SKM-1 treated with dmso at 0.1 percent for 144 hours (cell line): ENCODE results near the gene LIPJ.
A peak's percentile ranks its signal among the peaks of the same experiment; 100 is the strongest.

Experiments used
- DNase-seq: peaks from one replicate; lab custom pipeline; 2025; ENCODE audit not compliant: unreplicated experiment; lab: John Stamatoyannopoulos, UW

The LIPJ gene, protein sequence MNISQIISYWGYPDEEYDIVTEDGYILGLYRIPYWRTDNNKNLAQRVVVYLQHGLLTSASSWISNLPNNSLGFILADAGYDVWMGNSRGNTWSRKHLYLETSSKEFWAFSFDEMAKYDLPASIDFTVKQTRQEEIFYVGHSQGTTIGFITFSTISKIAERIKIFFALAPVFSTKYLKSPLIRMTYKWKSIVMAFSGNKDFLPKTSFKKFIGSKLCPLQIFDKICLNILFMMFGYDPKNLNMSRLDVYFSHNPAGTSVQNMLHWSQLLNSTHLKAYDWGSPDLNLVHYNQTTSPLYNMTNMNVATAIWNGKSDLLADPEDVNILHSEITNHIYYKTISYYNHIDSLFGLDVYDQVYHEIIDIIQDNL

DNA sequence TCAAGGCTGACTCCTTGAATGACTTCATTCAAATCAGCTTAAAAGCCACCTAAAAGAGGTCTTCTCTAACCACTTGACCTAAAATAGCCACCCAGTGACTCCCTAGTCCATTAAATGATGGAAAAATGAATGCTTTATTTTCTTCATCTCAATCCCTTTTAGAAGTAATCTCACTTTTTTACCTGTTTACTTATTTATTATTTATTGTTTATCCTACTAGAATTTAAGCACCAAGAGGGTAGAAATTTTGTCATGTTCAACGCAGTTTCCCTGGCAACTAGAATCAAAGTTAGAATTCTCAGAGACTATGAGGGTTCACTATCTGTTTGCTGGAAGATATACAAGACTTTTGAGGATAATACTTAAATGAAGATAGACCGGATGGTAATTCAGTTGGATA is at the start of gene LIPJ:
Gene LIPJ (plus strand): TSS at position 301 of the 400 bp plus-strand sequence. CDS start 3,926 bp downstream, outside the sequence.
- DNase-seq = no peak

GRCh38 chr10:88537322-88537721 is 49.2 kb upstream of the LIPJ start:
- no peak for DNase-seq

- DNase-seq = no peak
Observed at GRCh38 chr10:88538048-88538447, 48.5 kb upstream of the LIPJ start.

DNA sequence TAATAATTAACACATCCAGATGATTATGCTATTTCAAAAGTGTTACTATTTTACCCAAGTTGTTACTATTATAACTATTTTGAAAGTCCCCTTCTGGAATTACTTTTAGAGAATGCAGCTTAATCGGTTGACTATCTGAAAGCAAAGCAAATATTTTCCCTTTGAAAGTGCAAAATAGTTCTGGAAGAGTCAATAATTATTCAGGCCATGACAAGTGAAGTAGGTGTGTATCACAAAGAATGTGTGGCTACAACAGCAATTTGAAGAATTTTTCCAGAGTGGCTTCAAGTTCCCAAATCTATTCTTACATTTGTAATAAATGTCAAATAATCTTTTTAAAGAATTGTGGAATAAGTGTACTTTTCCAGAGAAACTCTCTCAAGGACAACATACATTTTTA is 46.2 kb upstream of the LIPJ start:
- no peak for DNase-seq

- DNase-seq = no peak
Observed at GRCh38 chr10:88541116-88541626, 45.4 kb upstream of the LIPJ start.

DNA sequence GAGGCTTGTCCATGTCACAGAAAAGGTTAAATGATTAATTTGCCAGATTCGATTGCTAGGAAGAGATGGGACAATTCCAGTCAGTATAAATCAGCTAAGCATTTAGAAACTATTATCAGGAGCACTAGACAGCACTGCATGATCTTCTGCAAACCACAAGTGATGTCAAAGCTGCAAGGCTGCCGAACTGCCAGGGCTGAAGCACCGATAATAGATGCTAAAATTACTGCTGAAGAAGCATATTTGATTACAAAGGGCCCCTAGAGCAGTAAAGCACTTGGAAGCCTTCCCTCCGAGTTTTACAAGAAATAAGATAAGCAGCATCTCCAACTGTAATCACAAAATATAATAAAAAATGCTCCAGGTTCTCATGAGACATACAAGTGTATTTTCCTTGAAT is 44.0 kb upstream of the LIPJ start:
- DNase-seq = no peak

GRCh38 chr10:88544140-88544870 is 42.3 kb upstream of the LIPJ start:
- no peak for DNase-seq

- DNase-seq = no peak
Observed at GRCh38 chr10:88545359-88545758, 41.2 kb upstream of the LIPJ start.

DNA sequence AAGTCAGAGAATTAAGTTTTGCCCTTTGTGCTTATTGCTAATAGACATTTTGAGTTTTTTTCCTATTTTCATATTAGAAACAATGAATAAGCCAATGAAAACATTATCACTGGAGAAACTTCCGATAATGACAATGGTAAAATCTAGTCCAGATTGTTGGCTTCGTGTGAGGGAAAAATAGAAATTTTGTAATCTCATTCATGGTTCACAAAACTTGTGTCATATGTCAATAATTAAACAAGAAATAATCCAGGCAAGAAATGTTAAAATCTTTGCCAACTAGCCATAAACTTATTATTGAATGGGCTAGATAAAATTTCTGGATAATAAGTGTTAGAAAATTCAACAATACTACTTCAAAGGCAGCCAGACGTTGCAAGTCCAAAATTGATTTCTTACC is 40.1 kb upstream of the LIPJ start:
- DNase-seq = no peak

DNA sequence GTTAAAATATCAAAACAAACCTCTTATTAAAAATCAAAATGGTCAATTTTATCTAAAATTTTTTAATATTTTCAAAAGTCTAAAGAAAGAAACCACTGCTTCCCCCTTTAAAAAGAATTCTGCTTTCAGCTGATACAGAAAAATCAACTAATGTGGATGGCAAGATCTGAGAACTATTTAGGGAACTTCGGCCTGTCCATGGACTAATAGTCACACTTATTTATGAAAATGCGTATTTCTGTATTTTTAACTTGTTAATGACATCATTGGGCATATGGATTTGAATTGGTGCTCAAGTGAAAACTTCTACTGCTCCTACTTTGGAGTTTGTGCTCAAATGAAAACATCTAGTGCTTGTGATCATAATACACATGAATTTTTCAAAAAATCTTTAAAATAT is 35.3 kb upstream of the LIPJ start:
- DNase-seq = no peak

DNA sequence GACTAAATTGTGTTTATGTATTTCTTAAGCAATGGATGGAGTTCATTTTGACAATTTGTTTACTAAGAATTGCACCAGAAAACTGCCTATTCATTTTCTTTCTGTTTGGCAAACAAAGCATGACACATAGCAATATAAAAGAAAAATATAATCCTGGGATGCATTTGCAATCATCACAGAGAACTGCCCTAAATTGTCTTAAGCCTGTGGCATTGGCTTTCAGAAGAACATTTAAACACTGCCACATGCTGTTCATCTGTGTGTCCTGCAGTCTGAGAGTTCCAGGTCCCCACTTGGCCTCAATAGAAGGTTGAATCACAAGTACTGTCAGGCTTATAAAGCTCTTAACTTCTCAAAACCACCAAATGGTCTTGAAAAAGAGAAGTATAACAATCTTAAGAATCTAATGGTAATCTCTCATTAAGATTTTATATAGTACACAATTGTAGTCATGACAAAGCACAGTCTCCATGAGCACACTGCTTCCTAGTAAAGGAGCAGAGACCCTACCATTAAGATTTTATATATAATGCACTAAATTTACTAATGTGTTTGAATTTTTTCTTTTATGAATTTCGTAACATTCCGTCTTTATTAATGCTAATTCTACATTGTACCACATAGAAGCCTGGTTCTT is 33.3 kb upstream of the LIPJ start:
- peak; percentile 59 for DNase-seq

GRCh38 chr10:88555190-88555908 is 31.2 kb upstream of the LIPJ start:
- peak; percentile 58 for DNase-seq

DNA sequence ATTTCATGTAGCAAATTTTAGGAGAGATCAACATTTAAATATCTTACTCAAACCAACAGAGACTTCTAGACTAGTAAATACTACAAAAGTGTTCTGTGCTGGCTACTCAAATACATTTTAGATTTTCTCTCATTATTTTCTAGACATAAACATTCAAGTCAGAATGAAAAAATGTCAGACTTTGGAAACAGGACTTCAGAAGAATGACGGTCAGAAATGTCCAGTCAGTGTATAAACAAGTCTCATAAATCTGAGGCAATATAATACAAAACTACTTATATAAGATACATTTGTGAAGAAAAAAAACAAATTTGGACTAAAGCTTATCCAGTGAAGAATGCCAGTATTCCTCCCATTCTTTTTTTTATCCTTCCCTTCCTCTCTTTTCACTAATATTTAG is 29.3 kb upstream of the LIPJ start:
- DNase-seq = no peak

- DNase-seq = no peak
Observed at GRCh38 chr10:88557658-88558057, 28.9 kb upstream of the LIPJ start.

DNA sequence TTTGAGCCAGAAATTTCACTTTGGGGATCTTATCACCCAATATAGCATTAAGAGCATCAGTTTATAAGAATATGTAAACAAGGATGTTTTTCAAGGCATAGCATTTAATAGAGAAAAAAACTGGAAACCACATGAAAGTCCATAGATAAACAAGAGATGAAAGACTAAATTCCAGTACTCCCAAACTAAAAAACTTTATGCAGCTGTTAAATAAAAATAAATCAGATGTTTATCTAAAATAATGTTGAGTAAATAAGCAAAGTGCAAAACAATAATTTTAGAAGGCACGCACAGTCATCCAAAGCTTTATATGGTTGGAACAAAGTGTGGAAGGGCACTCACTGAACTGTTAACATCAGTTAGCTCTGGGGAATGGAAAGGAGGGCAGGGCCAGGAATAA is 24.4 kb upstream of the LIPJ start:
- DNase-seq = no peak

GRCh38 chr10:88565072-88565471 is 21.5 kb upstream of the LIPJ start:
- peak; percentile 51 for DNase-seq

GRCh38 chr10:88582411-88582805 is 4.2 kb upstream of the LIPJ start:
- DNase-seq = no peak

DNA sequence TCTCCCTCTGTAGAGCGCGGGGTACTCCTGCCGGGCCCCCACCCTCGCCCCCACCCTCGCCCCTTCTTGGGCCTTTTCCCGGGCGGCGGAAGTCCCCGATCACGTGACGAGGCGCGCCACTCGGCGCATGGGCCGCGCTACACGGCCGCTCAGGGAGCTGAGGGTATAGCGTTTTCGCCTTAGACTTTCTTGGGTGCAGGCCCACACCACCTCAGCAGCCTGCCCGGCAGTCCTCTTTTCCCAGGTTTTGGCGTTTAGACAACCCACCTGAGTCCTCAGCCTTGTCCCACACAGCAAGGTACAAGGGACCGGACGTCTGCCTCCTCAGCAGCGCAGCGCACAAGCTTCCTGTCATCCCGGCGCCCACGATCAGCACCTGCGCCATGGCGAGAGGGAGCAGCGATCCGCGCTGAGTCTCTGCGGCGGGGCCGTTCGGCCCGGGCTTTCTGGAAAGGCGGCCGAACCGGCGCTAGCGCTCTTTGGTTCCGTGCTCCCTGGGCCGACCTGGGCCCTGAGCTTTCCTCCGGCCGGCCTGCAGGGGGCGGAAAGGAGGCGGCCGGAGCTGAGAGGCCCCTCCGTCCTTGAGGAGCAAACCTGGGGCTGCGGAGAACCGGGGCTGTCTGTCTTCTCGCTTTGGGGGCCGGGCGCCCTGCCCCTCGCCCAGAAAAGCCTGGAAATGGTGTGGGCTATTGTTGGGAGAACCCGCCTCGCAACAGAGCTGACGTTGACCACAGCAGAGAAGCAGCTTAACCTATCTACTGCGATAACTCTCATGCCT is 3.6 kb upstream of the LIPJ start, which contains the start of gene RNLS:
Gene RNLS (minus strand): TSS at position 513 of the 778 bp plus-strand sequence.
- DNase-seq = peak; percentile 18

DNA sequence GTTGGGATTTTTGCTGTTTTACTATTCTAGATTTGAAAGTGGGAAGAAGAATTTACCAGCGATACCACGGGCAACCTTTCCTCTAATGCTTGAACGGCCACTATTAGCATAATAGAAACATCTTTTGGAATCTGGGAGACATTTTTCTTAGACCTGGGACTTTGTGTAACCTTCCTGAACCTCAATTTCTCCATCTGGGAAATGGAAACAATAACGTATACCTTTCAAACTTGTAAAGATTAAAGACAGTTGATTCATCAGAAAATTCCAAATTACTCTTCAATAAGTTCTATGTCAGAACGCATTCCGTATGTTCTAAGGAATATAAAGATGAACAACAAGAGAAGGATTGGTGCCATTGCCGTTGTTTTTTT is 3.0 kb upstream of the LIPJ start:
- no peak for DNase-seq

DNA sequence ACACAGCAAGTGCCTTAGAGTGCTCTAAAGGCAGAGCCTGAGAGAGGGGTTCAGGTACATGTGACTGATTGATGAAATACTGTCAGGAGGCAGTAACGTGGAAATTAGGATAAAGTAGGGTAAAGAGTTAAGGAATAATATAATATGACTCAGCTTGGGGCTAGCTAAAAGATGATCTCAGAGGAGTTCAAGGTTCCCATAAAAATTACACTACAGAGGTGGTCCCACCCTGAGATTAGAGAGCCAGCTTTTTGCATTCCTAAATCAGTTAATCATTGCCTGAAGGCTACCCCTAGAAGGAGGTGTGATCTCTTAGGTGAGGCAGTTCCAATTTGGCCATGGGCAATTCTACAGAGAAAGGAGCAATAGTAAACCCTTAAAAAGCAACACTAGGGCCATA is 5.8 kb downstream of the LIPJ start:
- no peak for DNase-seq
